Activated CD4-positive, CD25-positive, alpha-beta regulatory T cell treated with anti-CD3 and anti-CD28 coated beads, Interleukin-2, amount 50 U/mL, for 16 hours (primary cell): ENCODE measurements around the gene NALF2.

Experiments
- DNase-seq: peaks from one replicate; pipeline ENCODE4 v3.0.0-alpha.2; 2020; ENCODE audit warnings: low read depth, low spot score

NALF2 gene

DNA sequence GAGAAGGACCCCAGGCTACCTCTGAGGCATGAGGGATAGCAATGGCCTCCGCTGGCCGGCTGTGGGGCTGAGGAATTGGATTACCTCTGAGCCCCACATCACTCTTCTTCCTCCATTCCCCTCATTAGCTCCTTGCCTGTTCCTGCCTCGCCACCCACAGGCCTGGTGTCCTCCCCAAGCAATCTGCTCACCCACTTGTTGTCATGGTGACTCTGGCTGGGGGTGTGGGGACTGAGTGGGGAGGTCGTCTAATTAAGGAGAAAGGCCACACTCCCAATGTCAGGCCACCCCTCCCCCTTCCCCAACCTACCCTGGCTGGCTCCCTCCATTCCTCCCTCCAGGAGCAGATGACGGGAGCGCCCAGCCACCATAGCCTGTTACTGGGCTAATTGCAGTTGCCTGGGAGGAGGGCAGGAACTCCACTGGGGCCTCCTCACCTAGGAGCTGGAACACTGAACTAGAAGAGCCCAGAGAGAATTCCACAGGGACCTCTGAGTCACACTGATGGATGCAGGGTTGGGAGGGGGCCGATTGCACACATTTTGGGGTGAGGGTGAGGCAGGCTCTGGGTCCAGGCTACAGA is 20.7 kb downstream of the NALF2 start:
- DNase-seq: no peak

DNA sequence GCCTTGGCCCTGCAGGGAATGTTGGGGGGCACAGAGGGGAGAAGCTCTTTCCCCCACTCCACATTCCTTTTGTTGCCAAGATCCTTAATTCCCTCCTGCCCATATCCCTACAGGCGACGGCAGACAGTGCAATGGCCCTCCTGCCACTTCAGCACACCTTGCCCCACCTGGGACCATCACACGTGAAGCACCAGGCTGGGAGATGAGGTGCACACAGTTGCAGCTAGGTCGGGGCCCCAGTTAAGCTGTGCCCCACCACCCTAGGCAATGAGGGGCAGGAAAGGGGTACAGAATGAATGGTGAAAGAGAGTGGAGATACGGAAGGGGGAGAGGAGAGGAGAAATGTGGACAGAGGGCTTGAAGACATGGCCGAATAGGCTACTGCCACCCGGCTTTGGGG is 26.2 kb downstream of the NALF2 start:
- DNase-seq: no peak

DNA sequence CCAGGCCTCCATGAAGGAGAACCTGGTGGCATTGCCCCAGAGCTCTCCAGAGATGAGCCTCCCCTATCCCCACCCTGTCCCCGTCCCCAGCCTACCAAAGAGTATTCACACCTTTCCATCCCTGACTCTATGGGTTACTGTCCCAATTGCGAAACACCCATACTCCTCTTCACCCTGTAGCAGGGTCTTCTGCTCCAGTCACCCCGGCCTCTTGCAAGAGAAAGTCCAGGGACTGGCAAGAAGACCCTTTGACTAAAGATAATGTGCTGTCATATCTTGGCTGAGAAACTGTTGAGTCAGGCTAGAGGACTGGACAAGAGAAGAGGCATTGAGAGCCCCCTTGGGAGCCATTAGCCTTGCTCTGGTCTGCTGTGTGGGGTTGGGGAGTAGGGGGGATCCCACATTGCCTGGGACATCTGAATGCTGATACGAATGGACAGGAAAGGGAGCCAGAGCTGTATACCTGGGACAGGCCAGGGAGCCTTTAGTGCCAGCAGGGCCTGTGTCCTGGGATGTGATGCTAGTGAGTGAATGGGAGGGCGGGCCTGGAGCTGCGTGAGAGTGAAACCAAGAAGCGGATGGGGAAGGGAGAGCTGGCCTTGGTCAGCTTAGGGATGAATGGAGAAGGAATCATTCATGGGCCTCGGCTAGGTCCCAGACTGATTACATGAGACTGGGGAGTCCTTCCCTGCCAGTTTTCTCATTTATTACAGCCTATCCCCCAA is 27.1 kb downstream of the NALF2 start:
- no peak for DNase-seq

DNA sequence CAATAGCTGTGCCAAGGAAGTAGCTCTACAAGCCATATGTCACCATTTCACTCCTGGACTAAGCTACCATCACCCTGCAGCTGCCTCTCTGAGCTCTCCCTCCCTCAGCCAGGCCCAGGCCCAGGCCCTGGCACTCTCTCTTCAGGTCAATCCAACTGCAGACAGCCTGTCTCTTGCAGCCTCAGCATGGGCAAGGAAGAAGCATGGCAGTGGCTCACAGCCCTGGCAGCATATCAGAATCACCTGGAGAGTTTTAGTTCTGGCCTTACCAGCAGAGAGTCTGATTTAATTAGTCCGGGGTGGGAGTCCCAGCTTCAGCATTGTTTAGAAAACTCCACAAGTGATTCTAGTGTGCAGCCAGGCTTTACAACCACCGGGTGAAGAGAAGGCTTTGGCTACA is 31.5 kb downstream of the NALF2 start:
- no peak for DNase-seq

DNA sequence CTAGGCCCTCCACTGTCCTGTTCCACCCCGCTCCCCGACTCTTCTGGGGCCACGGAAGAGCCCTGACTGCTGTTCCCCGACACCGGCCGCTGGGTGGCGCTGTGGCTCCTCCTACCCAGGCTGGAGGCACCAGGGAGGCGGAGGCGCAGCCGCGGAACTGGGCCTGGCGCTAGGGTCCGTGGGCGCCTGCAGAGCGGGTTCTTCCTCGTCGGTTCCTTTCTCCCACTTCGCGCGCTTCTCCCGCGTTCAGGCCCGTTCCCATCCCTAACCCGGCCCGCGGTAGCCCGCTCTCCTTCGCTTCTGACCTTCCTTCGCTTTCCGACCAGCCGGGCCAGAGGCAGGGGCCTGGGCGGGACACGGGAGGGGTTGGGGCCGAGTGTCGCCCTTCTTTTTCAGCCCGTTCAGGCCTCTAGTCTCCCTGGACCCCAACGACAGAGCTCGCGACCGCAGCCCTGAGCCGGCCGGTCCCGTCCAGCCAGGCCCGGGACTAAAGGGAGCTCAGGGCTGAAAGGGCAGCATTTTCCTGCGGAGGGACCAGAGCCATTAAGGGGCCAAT is 34.3 kb downstream of the NALF2 start:
- peak; percentile 33 for DNase-seq

DNA sequence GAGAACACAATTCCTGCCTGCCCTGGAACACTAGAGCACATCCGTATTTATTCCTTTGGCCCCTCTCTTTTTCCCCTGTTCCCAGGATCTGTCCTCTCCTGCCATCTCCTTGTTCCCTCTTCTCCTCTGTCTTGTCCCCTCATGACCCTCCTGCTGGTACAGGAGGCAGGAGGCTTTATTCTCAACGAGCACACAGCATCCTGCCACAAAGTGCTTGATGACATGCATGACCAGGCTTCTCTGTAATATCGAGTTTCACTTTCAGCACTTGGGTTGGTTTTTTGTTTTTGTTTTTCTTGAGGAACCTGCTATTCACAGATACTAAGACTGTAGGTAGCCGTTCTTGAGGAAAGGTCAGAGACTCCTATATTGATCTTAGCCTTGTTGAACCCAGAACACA is 35.3 kb downstream of the NALF2 start:
- no peak for DNase-seq

GRCh38 chrX:69541956-69542355 is 37.8 kb downstream of the NALF2 start:
- DNase-seq: no peak

DNA sequence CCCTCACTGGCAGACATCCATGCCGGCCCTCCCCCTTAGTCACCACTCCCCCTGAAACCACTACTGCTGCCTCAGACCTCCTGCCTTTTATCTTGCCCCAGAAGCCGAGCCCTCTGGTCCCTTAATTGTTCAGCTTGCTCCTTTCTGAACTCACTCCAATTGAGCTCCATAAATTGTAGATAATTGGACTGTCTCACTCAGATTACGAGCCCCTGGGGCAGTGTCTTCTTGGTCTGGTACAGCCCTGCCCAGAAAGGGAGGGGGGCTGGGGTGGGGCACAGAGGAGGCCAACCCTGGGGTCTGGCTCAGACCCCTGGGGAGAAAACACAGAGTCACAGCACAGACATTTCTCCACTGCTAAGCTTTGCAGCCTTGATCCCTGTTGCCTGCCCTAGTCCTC is 39.4 kb downstream of the NALF2 start:
- no peak for DNase-seq

DNA sequence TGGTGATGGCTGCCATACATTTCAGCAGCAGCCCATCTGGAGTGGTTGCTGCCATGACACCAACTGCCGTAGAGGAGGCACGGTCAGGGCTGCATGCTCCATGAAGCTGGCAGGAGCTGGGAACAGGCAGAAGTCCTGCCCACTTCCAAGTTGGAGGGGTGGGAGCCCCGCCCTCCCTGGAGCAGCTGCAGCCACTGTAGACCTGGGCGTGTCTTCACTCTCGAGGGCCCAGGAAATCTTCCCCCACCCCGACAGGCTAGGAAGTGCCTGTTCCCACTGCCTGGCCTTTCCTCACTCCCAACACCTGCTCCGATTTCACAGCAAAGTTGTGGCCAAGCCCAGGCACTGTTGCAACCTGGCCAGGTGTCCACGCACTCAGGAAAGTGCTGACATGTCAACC is 42.3 kb downstream of the NALF2 start:
- no peak for DNase-seq

GRCh38 chrX:69546978-69547377 is 42.9 kb downstream of the NALF2 start:
- no peak for DNase-seq

DNA sequence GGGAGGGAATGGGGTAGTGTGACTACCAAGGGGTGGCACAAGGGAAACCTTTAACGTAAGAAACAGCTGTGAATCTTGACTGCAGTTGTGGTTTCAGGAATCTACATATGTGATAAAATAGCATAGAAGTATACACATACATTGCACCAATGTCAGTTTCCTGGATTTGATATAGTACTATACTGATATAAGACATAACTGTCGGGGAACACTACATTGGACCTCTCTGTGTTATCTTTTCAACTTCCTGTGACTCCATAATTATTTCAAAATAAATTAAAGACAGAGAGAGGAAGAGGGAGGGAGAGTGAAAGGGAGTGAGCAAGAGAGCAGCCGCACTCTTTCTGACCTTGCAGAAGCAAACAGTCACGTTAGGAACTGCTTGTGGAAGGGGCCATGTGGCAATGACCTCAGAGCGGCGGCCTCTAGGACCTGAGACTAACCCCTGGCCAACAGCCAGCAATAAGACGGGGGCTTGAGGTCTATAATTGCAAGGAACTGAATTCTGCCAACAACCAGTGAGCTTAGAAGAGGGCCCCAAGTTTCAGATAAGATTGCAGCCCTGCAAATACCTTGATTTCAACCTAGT is 47.4 kb downstream of the NALF2 start:
- no peak for DNase-seq

DNA sequence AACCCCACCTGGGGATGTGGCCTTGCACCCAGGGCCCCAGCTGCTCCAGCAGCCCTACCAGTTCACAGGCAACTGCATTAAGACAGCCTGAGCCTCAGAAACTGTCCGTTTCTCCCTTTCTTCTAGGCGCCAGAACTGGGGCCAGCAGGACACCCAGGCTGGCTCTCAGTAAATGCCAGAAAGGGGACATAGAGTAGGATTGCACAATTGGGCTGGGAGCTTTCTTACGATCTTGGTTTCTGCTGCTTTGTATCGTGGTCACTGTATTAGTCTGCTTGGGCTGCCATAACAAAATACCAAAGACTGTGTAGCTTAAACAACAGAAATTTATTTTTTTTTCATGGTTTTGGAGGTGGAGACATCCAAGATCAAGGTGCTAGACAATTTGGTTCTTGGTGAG is 48.4 kb downstream of the NALF2 start:
- DNase-seq: no peak
